ENCODE results near the gene ITPR1.

Gene ITPR1

DNA sequence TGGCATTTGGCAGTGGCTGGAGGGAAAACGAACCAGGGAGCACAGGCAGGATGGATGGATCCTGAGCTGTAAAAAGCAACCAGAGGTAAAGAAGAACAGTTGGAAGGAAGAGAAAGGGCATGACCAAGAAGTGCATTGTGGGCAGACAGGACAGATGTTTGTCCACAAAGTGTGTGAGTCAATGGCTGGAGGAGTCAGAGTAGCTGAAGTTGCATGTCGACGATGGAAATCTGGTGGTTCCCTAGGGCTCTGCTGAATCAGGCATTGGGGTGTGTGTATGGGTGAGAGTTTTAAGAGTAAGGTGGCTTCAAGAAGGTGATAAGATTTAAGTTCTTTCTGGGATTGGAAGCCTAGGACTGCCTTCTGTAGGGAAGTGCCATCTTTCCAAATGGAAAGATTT lies 272.1 kb downstream of the ITPR1 start:
- no peak for DNase-seq

DNA sequence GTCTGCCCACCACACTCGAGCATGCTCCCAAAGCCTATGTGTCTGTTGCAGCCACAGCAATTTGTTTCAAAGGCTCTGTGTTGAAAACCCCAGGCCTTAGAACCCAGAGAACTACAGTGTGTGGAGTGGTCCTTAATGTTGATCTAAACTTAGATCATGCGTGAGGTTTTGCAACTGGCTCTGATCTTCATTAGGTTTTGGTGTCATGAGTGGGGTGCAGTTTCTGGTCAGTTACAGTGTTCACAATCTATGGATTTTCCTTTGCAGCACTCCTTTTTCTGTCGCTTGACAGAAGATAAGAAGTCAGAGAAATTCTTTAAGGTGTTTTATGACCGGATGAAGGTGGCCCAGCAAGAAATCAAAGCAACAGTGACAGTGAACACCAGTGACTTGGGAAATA lies 273.1 kb downstream of the ITPR1 start:
- DNase-seq, result no peak

DNA sequence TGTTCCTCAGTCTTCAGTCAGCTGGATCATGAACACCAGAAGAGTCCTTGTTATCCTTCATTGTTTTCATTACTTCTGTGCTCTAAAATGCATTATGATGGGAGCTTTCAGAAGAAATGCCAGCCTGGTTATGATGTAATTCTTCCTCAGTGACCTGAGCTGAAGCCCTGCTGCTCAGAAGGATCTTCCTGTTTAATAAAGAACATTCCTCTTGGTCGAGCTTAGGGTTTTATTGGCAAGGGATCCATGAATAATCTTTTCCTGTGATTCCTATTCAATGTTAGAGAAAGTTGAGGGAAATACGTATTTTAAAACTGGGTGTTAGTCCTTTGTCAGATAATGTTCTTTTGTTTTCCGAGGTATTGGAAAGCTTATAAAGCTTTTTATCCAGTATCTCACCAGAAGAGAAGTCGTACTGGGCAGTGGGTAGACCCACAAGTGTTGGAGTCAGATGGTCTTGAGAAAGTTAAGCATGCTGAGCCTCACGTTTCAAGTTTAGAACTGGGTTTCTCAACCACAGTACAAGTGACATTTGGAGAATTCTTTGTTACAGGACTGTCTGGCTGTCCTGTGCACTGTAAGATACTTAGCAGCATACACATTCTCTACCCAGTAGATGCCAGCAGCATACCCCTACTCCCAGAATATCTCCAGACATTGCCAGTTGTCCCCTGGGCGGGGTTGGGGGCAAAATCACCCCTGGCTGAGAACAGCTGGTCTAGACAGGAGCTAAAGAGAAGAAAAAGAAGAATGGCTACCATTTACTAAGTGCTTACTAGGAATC lies 273.8 kb downstream of the ITPR1 start:
- no peak for DNase-seq

DNA sequence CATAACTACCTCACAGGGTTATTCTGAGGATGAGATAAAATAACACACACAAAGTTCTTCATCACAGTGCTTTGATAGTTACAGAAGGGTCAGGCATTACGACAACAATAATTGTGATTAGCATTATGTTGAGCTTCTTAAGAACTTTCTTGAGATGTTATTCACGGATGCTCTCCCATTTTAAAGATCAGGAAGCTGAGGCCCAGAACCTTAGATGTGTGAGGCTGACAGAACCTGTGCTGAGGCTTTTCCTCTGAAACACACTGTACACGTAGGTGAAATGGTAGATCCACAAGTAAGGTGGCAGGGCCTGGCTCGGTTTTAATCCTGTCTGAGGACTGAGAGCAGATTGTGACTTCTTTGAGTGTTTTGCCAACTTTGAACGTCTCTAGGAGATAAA lies 274.9 kb downstream of the ITPR1 start:
- DNase-seq, result no peak

DNA sequence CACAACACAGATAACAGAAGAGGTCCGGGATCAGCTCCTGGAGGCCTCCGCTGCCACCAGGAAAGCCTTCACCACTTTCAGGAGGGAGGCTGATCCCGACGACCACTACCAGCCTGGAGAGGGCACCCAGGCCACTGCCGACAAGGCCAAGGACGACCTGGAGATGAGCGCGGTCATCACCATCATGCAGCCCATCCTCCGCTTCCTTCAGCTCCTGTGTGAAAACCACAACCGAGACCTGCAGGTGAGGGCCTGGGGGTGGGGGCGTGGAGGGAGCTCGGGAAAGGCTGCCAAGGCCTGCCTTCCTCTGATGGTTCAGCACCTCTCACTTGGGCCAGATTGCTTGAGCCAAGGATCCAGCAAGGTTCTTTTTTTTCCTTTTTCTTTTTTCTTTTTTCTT lies 275.4 kb downstream of the ITPR1 start:
- no peak for DNase-seq

DNA sequence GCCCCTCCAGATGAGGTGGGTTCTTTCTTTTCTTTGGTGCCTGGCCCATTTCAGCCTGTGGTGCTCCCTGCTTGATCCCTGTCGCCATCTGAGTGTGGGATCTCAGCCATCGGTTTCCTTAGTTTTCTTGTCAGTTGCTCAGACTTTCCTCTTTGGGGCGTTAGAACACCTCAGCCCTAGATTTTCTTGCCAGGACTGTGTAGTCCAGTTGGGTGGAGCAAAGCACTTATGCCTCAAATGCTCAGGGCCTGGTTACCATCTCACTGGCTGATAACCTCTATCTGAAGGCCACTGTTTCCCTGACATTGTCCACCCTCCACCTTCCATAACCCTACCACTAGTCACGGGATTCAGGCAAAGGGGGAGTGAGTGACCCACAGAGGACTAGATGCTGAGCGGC lies 277.4 kb downstream of the ITPR1 start:
- no peak for DNase-seq

DNA sequence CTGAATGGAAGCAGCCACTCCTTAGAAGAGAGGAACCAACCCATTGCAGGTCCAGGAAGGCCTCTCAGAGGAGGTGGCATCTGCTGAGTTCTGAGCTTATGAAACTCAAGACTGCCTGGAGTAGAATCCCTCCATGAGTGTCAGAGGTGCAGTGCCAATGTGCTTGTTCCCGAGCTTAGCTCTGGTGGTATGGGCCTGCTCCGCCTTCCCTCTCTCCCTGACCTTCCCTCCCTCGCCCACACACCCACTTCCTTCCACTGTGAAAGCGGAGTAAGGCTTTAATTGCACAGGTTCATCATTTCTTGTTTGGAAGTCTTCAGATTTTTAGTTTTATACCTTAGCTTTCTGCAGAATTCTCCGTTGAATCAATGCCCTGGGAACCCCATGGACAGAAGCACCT lies 278.1 kb downstream of the ITPR1 start:
- no peak for DNase-seq

DNA sequence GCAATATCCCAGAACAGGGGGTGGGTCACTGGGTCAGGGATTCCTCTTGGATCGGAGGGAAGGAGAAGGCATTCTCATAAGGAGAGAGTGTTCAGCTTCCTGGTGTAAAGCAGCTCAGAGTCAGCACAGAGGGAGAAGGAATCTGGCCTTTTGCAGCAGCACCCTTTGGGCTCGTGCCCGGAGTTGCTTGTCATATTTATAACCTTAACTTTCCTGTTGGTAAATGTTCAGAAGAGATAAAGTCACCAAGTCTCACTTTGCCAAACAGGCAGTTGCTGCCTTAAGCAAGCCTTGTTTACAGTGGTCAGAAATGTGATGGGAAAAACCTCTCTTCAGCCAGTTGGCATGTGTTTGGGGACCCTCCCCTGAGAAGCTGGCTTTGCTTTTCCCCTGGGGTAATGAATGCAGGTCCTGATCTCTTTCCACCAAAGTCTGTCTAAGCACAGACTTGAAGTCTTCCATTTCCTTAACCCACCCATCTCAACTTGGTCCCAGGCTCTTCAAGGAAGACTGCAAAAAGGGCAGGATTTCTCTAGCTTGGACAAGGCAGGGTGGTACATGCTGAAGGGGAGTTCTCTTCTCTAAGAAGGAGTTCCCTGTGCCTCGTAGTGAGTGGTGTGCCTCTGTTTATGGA lies 279.1 kb downstream of the ITPR1 start:
- DNase-seq, result no peak

DNA sequence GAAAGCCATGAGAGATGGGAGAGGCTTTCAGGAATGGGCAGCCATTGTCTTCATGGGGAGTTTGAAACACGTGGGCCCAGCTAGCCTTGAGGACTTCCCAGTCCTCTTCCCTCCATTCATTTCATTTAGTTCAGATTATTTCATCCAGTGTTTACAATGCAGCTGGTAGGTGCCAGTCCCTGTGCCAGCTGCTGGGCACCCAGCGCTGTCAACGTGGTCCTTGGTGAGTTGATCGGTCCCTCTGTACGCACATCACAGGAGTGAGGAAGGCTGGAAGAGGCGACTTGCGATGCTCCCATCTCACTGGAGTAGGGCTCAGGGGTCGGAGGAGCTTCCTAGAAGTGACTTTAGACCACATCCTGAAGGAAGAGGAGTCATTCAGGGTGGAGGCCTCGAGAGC lies 279.7 kb downstream of the ITPR1 start:
- no peak for DNase-seq

DNA sequence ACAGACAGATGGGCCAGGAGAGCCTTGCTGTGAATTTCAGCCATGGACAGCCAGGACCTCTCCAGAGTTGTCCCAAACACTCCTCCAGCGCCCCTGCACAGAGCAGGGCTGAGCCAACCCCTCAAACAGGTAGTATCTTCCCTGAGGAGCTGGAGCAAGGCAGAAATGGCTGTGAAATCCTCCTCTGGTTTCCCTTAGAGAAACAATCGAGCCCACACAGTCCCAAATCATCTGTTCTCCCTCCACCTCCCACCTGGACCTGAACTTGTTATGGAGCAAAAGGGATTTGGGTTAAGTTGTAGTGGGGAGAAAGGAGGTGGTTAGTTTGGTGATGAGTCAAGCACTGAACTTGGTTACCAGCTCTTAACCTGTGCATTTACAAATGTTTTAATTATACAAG lies 280.4 kb downstream of the ITPR1 start:
- no peak for DNase-seq

DNA sequence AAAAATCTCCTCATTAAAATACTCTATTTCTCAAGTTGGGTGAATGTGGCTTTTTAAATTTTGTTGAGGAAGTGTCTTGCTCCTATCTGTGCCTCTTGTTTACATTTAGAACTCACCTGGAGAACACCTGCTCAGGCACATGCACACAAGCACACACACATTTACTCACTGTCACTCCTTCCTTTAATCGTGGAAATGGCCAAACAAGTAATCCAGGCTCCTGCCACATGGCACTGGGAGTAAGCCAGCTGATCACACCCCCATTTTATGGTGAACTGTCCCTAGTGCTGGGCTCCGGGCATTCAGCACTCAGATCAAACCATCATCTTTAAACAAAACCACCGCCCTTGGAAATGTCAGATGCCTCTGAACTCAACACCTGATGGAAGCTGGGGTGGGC lies 281.4 kb downstream of the ITPR1 start:
- no peak for DNase-seq

DNA sequence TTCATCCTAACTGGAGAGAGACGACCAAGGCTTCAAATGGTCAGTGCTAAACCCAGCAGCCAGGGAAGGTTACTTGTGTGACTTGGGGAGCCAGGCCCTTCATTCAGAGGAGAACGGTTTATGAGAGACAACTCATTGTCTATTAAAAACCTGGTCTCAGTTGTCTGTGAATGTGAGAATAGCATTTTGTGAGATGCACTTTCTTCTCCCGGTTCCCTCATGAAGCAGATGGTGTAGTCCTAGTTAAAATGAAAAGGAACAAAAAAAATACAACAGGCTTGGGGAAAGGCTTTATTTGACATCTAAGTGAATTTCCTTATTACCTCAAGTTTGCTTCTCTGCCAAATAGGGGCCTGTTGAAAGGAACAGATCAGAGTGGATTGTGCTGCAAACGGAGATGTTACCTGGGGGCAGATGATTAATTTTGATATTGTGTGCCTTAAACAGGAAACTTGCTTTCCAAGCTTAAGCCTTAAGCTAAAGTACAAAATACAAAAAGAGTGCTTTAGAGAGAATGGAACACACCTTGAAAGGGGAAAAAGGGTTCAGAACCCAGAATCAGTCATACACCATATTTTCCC lies 283.3 kb downstream of the ITPR1 start:
- DNase-seq, result no peak

DNA sequence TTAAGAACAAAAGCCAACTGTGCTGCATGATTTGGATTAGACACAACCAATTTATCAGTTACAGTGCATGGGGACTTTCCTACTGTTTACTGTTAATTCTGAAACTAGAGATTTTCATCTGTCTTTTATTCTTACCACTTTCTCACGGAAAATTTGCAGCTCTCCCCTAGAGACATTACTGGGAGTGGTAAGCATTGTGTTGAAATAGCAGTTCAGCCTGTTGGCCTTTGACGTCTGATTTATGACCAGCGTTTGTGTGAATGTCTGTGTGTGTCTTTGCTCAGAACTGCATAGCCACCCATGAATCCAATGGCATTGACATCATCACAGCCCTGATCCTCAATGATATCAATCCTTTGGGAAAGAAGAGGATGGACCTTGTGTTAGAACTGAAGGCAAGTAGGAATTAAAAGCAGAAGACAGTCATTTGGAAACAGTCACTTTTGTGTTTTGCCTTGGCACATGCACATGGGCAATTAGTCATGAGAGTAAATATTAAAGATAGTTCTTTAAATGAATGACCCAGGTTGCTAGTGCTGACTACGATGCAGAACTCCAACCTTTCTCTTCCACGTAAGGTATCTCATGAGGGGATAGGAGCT lies 283.9 kb downstream of the ITPR1 start:
- no peak for DNase-seq

DNA sequence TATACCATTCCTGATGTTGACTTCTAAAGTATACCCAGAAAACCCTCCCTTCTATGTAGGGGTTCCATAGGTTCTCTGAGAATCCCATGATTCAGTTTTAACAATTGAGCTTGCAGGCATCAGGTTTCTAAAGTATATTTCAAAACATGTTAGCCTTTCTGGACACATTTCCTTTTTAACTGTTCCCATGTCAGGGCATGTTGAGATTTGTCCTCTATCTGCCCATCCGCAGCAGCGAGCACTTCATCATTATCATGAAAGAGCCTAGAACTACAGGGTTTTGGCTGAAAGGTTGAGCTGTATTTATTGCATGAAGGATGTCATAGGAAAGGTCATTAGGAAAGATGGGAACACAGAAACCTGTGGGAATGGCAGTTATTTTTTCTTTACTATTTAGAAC lies 285.0 kb downstream of the ITPR1 start:
- DNase-seq, result no peak

DNA sequence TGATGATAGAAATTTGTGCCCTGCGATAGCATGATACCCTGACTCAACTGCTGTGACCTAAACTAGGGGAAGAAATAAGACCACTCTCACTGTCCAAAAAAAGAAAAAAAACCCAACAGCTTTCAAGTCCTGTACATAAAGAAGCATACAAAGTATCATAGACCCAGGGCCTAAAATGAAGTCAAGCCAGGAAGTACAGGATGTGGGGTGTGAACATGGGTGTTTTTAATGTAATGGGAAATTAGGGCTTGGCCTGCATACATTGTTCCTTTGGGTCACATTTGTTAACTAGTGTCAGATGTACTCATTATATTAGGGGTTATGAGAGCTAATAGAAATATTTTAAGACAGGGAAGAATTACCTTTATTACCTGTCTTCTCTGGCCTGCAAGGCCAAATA lies 285.6 kb downstream of the ITPR1 start:
- no peak for DNase-seq

DNA sequence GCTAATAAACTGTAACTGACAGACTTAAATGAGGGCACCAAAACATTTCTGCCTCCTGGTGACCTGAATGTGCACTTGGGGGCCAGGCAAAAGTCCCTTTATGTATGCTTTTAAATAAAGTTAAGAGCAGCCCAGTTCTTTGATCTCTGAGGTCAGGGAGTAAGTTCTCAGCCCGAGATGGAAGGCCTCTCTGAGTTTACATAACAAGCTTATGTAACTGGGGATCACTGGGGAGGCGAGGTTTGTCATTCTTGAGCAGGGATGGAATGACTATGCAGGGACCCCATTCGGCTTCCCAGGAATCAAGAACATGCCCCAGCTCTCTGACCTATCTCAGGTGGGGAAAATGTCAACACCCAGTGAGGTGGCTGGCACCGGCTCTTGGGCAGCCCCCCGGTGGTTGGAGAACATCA lies 287.4 kb downstream of the ITPR1 start:
- no peak for DNase-seq

DNA sequence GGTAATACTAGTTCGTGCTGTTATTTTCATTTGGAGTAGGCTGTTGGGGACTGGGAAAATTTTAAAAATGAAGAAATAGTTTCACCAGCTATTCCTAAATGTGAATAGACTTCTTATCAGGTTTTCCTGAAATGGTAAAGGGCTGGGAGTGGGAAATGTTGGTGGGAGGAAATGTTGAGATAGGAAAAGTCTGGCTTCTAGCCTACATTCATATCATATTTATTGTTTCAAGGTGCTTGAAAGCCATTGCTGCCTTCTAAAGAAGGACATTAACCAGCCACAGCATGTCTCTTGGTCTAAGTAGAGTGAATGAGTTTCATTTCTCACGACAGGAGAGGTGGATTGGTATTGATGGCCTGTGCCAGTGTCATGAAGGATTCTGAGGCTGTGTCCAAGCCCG lies 288.9 kb downstream of the ITPR1 start:
- DNase-seq, result no peak

DNA sequence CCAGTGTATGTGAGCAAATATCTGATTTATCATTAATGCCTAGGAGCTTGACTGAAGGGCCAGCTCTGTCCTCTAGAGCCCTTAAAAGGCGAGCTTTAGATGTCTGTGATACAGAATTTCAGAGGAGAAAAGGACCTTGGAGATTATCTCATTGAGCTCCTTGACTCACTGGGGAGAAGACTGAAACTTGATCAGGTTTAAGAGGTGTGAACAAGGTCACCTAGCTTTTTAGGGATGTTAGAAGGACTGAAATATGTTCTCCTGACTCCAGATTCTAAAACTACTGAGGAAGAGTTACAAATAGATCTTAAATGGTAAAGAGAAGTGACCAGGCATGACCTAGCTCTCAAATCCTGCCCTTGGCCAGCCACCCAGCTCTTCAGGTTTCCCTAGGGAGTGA lies 292.4 kb downstream of the ITPR1 start:
- no peak for DNase-seq

DNA sequence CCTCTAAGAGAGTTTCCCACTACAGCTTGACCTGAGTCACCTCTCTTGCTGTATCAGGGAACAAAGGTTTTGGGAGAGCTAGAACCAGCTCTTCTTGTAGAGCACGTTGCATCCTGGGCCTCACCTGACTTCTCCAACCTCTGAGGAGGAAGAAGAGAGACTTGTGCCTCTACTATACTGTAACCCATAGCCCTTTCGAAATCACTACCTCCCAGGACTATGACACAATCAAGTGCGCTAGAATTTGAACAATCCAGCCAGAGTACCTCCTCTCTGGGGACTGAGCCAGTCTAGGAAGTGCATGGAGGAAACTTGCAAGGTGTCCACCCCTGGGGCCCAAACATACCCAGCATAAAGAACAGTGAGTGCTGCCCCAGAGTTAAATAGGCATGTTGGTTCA lies 293.3 kb downstream of the ITPR1 start:
- no peak for DNase-seq

DNA sequence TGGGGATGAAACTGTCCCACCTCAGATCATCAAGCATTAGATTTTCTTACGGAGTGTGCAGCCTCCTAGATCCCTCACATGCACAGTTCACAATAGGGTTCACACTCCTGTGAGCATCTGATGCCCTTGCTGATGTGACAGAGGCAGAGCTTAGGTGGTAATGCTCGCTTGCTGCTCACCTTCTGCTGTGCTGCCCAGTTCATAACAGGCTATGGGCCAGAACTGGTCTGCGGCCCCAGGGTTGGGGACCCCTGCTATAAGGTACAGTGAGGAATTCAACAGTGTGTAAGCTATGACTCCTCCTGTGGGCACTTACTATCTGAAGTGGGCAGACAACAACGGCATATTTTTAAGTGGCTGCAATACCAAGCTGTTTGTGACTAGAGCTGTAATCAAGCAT lies 298.2 kb downstream of the ITPR1 start:
- DNase-seq, result no peak

DNA sequence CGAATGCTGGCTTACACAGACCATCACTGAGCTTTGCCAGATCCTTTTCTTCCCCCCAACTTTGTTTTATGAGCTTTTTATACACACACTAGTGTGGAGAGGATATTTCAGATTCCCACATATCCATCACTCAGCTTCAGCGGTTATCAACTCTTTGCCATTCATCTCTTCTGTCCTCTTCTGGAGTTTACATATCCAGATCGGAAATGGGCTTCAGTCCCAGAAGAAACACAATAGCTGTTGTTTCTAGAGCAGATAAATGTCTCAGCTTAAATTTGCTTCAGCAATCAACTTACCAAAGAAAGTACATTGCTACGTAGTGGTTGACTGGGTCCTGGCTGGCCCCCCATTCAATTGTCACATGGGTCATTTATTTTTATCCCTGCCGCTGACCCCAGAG lies 300.2 kb downstream of the ITPR1 start:
- DNase-seq, result no peak

DNA sequence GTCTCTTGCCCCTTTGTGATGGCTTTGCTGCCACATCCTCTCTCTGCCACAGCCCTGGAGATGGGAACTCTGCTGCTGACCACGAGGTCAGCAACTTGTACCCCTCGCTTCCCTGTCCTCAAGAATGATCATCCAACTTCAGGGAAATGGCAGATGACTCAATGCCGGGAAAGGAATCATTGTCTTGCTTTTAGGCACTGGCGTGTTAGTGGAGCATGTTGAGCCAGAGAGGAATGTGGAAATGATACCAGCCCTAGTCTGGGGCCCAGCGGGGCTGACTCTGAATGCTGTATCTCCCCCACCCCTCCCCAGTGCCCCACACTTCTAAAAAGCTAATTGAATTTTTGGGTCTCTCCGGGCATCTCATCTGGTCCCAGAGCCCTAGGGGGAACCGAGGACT lies 301.2 kb downstream of the ITPR1 start:
- no peak for DNase-seq

DNA sequence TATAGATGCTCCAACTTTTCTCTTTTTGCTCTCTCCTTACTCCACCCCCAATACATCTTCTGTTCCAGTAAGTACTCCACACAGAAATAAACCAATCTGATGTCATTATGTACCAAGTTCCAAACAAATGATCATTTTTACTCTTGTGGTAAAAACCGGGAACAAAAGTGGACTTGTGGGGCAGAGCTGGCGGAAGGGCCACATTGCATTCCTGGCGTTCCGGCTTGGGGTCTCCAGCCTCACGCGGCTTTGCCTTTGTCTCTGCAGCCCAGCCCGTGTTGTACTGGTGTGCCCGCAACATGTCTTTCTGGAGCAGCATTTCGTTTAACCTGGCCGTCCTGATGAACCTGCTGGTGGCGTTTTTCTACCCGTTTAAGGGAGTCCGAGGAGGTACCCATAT lies 301.6 kb downstream of the ITPR1 start:
- DNase-seq, result no peak

DNA sequence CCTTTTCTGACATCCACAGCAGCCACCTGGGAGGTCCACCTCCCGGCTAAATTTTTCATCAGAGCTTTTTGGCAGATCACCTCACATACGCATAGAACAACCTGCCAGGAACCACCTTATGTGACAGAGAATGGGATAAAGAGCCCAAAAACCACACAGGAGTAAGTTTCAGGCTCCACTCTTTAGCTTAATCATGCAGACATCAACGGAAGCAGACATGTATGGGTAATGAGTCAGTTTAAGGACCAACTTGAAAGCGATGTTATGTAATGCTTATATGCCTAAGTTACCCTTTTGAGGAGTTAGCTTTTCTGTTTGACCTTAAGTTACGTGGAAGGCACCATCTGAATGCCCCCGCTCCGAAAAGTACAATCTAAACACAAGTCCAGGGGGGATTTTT lies 302.8 kb downstream of the ITPR1 start:
- no peak for DNase-seq
